Stimulated activated naive CD8-positive, alpha-beta T cell treated with anti-CD3 and anti-CD28 coated beads, Interleukin-15, Interleukin-2, amounts not matched to agents 100 ng/mL and 50 ng/mL, for 24 hours (primary cell): ENCODE measurements around the gene TMTC2.

Experiments used
- H3K27ac Mint-ChIP-seq: one replicate; pipeline ENCODE4 v1.8.0; 2021; ENCODE audit warnings: mild to moderate bottlenecking, mixed read lengths
- H3K27me3 Mint-ChIP-seq: one replicate; pipeline ENCODE4 v1.8.0; 2021; ENCODE audit warnings: mixed read lengths
- H3K36me3 Mint-ChIP-seq: one replicate; pipeline ENCODE4 v1.8.0; 2021; ENCODE audit warnings: low read depth, mixed read lengths
- H3K4me1 Mint-ChIP-seq: one replicate; pipeline ENCODE4 v1.8.0; 2021; ENCODE audit warnings: low read depth, mixed read lengths
- H3K4me3 Mint-ChIP-seq: one replicate; pipeline ENCODE4 v1.8.0; 2021; ENCODE audit warnings: mild to moderate bottlenecking, mixed read lengths
- H3K9me3 Mint-ChIP-seq: one replicate; pipeline ENCODE4 v1.8.0; 2021; ENCODE audit warnings: mixed read lengths

Gene TMTC2

DNA sequence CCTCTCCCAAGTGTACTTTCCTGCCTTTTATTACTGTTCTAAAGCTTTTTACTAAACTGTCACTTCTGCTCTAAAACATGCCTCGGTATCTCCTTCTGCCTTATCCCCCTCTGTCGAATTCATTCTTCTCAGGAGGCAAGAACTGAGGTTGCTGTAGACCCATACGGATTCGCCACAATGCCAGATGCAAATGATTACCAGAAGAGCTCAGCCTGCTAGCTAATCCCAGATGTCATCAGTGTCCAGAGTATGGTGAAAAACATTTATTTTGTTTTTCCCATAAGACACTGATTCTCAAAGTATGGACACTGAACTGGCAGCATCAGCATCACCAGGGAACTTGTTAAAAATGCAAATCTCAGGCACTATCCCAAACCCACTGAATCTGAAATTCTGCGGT is 359.3 kb downstream of the TMTC2 start:
- Mint-ChIP-seq H3K9me3 (peaks cover 6% of the 10 kb centered on the region), H3K27me3 (no peaks in the 10 kb centered on the region), H3K27ac (no peak overlapping the region), H3K4me1 (no peaks in the 10 kb centered on the region), H3K4me3 (no peak overlapping the region), H3K36me3 (no peaks in the 10 kb centered on the region)

DNA sequence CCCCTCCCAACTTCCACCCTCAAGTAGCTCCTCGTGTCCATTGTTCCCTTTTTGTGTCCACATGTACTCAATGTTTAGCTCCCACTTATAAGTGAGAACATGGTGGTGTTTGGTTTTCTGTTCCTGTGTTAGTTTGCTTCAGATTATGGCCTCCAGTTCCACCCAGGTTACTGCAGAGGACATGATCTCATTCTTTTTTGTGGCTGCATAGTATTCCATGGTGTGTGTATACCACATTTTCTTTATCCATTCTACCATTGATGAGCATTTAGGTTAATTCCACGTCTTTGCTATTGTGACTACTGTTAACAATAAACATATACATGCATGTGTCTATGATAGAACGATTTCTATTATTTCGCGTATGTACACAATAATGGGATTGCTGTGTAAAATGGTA is 362.6 kb downstream of the TMTC2 start:
- Mint-ChIP-seq H3K27me3 (no peaks in the 10 kb centered on the region), H3K36me3 (no peaks in the 10 kb centered on the region), H3K4me1 (no peaks in the 10 kb centered on the region), H3K4me3 (no peak overlapping the region), H3K9me3 (peaks cover 6% of the 10 kb centered on the region), H3K27ac (no peak overlapping the region)

DNA sequence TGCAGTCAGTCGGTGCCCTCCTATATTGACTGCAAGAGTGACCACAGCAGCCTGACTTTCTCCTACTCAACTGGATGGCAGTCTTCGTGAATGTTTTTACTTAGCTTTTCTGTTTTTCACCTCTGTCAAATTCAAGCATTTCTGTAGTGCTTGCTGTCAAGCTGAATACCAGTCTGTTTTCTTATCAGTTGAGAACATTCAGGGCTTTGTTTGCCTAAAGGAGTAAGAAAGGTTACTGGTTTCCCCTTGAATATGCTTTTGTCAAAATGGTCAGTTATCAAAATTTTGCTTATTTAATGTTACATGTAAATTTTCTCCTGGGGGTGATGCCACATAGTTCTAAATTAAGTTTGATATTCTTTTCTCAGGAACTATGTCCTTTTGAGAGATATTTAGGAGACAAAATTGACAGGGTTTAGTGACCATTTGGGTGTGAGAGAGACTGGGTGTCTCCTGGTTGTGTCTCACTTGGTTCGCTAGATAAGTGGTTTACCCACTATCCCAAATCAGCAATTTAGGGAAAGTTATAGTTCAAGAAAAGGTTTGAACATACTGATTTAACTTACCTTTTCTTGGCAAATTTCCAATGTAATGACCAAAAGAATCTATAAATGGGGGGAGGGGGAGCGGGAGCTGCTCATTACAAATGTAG is 366.3 kb downstream of the TMTC2 start:
- Mint-ChIP-seq H3K4me1 (no peaks in the 10 kb centered on the region), H3K27me3 (no peaks in the 10 kb centered on the region), H3K9me3 (peaks cover 6% of the 10 kb centered on the region), H3K4me3 (no peak overlapping the region), H3K27ac (no peak overlapping the region), H3K36me3 (no peaks in the 10 kb centered on the region)

DNA sequence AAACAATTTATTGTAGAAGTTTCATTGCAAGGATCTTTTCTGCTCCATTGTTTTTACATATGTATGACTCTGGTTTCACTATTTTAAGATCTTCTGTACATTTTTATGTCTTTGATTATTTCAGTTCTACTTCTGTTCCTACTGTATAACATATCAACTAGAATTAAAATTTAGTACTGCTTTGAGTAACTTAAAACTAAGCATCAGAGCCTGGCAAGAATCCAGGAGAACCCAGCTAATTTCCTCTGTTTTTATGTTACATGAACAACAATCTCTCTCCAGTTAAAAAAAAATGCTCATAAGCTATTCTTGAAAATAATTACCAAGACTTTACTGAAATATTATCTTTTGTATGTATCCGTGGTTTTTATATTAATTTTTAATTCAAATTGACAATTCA is 370.7 kb downstream of the TMTC2 start:
- H3K9me3 Mint-ChIP-seq = no peaks in the 10 kb centered on the region
- H3K27me3 Mint-ChIP-seq = no peaks in the 10 kb centered on the region
- no peaks in the 10 kb centered on the region for H3K36me3 Mint-ChIP-seq
- no peak overlapping the region for H3K27ac Mint-ChIP-seq
- H3K4me3 Mint-ChIP-seq = no peak overlapping the region
- no peaks in the 10 kb centered on the region for H3K4me1 Mint-ChIP-seq

DNA sequence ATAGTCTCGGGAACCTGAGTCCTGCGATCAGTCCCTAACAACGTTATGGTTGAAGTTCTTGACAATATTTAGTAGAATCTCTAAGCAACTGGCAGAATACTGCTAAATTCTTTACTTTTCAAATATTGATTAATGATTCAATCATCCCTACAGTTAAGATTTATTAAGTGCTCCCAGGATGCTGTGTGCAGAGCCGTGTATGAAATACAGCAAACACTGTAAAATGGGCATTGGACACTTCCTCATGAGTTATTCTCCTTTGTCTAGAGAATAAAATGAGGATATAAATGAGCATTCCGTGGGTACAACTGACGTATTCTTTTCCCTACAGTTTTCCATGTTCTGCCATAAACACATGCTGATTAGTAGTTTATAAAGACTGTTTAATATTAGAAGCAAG is 372.4 kb downstream of the TMTC2 start:
- H3K4me1 Mint-ChIP-seq = no peaks in the 10 kb centered on the region
- no peaks in the 10 kb centered on the region for H3K36me3 Mint-ChIP-seq
- H3K9me3 Mint-ChIP-seq = no peaks in the 10 kb centered on the region
- H3K27ac Mint-ChIP-seq = no peak overlapping the region
- H3K27me3 Mint-ChIP-seq = no peaks in the 10 kb centered on the region
- H3K4me3 Mint-ChIP-seq = no peak overlapping the region

DNA sequence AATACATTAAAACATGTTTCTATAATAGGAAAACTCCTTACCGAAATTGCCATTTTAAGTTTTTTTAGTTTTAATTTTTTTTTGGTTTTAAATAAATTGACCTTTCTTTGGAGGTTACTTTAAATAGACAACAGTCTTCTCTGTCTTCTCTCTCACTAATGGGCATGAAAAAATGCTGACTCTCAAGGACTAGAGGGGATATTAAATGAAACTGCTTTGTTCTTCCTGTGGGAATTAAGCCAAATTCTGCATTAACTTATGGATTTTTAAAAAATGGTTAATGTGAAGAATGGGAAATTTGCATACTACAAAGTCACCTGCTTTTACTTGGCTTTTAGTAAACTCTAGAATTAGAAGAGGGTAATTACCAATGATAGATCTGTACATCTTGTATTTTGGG is 378.9 kb downstream of the TMTC2 start:
- Mint-ChIP-seq H3K4me1 (no peaks in the 10 kb centered on the region), H3K4me3 (no peak overlapping the region), H3K27ac (no peak overlapping the region), H3K9me3 (peaks cover 3% of the 10 kb centered on the region), H3K27me3 (no peaks in the 10 kb centered on the region), H3K36me3 (no peaks in the 10 kb centered on the region)

DNA sequence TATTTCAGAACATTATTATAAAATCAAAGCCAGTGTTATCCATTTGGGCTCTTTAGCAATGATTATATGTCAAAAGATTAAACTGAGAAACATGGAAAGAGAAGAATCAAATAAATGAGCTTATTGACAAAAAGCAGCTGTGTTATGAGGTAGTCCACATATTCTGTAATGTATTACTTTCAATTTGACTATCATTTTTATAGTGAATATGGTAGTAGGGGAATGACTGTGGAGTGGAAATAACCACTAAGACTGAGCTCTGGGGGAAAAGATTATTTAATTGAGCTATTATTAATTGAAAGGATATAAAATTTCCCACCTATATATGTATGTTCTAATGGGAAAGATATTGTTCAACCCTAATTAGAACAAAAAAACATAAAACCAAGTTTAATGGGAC is 381.3 kb downstream of the TMTC2 start:
- Mint-ChIP-seq H3K36me3 (no peaks in the 10 kb centered on the region), H3K4me3 (no peak overlapping the region), H3K27me3 (no peaks in the 10 kb centered on the region), H3K27ac (no peak overlapping the region), H3K4me1 (no peaks in the 10 kb centered on the region), H3K9me3 (peaks cover 12% of the 10 kb centered on the region)

DNA sequence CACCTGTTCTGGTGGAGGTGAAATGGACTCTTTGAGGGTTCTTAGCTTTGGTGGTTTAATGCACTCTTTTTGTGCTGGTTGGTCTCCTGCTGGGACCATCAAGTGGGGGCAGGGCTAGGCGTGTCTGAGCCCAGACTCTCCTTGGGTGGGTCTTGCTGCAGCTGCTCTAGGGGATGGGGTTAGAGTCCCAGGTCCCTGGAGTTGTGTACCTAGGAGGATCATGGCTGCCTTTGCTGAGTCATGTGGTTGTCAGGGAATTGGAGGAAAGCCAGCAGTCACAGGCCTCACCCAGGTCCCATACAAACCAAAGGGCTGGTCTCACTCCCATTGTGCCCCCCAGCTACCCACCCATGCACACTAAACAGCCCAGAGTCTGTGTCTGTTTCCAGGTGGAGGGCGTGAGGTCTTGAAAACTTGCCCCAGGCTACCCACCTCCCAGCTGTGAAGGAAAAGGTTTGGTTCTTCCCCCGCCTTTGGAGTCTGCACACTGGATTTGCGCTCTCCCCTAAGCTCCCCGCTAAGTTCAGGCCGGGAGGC is 387.7 kb downstream of the TMTC2 start:
- no peaks in the 10 kb centered on the region for H3K36me3 Mint-ChIP-seq
- H3K4me3 Mint-ChIP-seq = no peak overlapping the region
- H3K27ac Mint-ChIP-seq = no peak overlapping the region
- peaks cover 13% of the 10 kb centered on the region for H3K9me3 Mint-ChIP-seq
- H3K4me1 Mint-ChIP-seq = no peaks in the 10 kb centered on the region
- no peaks in the 10 kb centered on the region for H3K27me3 Mint-ChIP-seq

DNA sequence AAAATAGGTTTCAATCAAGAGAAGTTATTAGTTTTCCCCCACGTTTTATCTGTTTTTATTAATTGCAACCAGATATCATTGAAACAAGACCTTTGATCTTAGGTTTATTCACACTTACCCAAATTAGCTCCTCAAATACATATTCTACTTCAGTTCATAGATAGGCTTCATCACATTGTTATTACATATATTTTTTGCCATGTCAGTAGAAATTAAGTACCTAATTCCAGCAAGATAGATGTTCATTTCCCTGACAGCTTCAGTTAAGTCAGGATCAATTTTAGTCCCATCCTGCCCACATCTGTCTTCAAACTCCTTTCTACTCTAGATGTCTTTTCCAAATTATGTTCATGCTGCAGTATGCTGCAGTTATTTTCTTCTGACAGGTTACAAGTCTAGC is 388.8 kb downstream of the TMTC2 start:
- Mint-ChIP-seq H3K27me3 (no peaks in the 10 kb centered on the region), H3K4me1 (no peaks in the 10 kb centered on the region), H3K36me3 (no peaks in the 10 kb centered on the region), H3K9me3 (peaks cover 13% of the 10 kb centered on the region), H3K27ac (no peak overlapping the region), H3K4me3 (no peak overlapping the region)

DNA sequence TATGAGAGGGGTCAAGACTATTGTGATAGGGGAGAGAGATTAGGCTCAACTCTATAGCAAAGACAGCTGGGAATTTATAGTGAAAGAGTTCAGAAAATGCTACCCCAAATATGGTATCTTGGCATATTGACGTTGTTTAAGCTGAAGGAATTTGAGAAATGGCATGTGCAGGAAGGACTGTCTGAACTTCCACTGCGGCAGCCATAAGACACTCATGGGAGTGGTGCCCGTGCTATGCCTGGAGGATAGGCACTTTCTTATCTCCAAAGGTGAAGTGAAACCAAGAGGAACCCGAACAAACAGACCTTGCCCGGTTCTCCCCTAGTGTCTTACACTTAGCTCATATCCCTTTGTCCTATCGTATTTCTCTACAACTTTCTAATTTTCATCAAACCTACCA is 390.3 kb downstream of the TMTC2 start:
- H3K4me1 Mint-ChIP-seq = no peaks in the 10 kb centered on the region

DNA sequence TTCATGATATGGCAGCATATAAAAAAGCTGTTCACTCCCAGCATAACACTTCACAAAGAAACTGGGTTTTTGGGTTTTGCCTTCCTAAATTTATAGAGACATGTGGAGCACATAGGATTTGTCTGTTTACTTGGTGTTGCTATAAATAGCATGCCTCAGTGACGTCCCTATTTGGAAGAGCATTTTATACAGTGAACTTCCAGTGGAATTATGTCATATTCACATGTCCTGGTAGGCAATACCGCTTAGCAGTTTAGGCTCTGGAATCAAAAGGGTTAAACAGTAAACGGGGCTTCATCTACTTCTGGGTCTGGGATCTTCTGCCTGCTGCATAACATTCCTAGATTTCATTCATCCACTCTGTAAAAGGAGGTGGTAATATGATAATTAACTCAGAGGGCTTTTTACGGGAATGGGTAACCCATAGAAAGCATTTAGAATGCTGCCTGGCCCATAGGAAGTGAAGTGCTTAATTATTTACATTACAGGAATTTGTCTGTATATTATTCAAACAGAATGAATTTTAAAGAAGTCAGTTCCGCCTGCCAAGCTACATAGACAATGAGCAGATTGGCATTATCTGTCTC is 396.1 kb downstream of the TMTC2 start:
- Mint-ChIP-seq H3K9me3 (no peaks in the 10 kb centered on the region), H3K4me1 (no peaks in the 10 kb centered on the region), H3K4me3 (no peak overlapping the region), H3K36me3 (no peaks in the 10 kb centered on the region), H3K27me3 (no peaks in the 10 kb centered on the region), H3K27ac (no peak overlapping the region)

More for the DNA sequence above, 390.3 kb downstream of the TMTC2 start:
- Mint-ChIP-seq H3K27ac (no peak overlapping the region), H3K4me3 (no peak overlapping the region), H3K9me3 (peaks cover 6% of the 10 kb centered on the region), H3K27me3 (no peaks in the 10 kb centered on the region), H3K36me3 (no peaks in the 10 kb centered on the region)

DNA sequence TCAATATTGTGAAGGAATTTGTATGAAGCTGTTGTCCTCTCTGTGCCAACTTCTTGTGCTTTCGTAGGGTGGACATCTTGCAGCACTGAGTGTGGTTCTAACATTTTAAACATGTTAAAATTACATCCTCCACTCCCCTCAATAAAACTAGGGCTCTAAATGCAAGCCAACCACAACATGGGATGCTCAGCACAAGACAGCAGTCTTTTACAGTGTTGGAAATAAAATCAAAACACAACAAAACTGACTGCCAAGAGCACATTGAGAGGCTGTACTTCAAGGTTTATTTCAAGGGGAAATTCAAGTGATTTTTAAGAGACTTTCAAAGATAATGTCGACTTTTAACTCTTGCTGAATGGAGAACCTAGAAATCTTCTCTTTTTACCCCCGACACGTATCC is 396.9 kb downstream of the TMTC2 start:
- Mint-ChIP-seq H3K4me1 (no peaks in the 10 kb centered on the region), H3K4me3 (no peak overlapping the region), H3K27ac (no peak overlapping the region), H3K27me3 (no peaks in the 10 kb centered on the region), H3K36me3 (no peaks in the 10 kb centered on the region), H3K9me3 (no peaks in the 10 kb centered on the region)

DNA sequence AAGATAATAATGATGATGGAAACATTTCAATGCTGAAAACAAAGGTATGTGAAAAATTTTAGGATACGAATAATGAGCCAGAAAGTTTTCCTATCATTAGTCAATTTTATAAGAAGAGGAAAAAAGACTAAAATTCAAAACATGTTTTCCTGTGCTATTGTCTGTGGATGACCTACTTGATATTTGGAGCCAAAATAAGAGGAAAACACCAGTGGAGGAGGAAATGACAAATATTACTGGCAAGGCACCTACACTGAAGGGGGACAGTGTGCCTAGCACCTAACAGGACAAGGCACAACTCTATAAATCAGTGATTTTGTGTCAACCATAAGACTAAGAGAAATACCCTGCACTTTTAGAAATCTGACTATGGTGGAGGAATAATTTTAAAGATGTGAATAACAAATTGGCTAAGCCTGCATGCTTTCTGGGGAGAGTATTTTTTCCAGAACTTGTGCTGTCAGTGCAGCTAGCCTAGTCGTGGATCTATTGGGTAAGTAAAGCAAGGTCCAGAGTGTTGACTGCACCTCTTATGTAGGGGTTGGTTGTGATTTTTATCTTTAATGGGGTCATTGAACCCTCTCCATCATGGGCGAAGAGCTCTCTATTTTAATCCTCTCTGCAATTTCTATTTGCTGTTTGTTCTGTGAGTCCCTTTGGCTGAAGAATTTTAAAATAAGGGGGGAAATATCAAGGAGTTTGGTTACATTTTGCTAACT is 398.0 kb downstream of the TMTC2 start:
- Mint-ChIP-seq H3K27ac (no peak overlapping the region), H3K4me1 (no peaks in the 10 kb centered on the region), H3K27me3 (no peaks in the 10 kb centered on the region), H3K9me3 (no peaks in the 10 kb centered on the region), H3K4me3 (no peak overlapping the region), H3K36me3 (no peaks in the 10 kb centered on the region)

DNA sequence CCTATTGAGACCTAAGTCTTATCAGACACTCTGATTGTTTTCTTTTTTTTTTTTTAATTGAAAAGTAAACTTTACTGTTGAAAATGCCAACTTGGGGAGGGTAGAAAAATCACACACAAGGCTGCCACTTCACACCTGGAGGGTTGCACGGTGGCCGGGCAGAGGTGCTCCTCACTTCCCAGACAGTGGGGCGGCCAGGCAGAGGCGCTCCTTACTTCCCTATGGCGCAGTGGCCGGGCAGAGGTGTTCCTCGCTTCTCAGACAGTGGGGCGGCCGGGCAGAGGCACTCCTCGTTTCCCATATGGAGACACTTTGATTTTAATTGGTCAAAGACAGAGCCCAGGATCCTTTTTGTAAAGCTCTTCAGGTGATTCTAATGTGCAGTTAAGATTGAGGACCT is 399.3 kb downstream of the TMTC2 start:
- no peaks in the 10 kb centered on the region for H3K4me1 Mint-ChIP-seq
- H3K27me3 Mint-ChIP-seq = no peaks in the 10 kb centered on the region
- H3K27ac Mint-ChIP-seq = no peak overlapping the region
- H3K36me3 Mint-ChIP-seq = no peaks in the 10 kb centered on the region
- no peaks in the 10 kb centered on the region for H3K9me3 Mint-ChIP-seq
- H3K4me3 Mint-ChIP-seq = no peak overlapping the region

DNA sequence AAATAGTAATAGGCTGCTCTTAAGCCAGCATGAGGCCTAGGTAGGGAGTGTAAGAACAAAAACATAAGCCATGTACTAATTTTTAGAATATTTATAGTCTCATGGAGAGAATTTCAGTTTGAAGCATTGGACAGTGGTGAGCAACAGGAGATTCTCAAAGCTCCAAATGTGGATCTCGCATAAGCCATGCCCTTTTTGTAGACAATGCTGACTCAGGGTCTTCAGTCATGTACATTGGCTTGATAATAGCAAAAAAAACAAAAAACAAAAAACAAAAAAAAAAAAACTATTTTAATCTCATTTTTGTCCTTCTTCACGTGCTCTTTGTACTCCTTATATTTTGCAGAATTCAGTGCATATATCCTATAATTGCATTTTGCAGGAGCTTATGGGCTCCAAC is 402.9 kb downstream of the TMTC2 start:
- H3K4me1 Mint-ChIP-seq = no peaks in the 10 kb centered on the region
- H3K36me3 Mint-ChIP-seq = no peaks in the 10 kb centered on the region
- H3K9me3 Mint-ChIP-seq = peaks cover 4% of the 10 kb centered on the region
- no peaks in the 10 kb centered on the region for H3K27me3 Mint-ChIP-seq
- H3K4me3 Mint-ChIP-seq = no peak overlapping the region
- no peak overlapping the region for H3K27ac Mint-ChIP-seq
